ENCODE measurements around the gene ZRANB1. TPM values are rescaled to one million over a fixed set of nuclear protein-coding genes. Genes with fewer than 3 reads are reported as not detected.
A peak's percentile ranks its signal among the peaks of the same experiment; 100 is the strongest.

Gene ZRANB1
- total RNA-seq, 4 donors from 2014 or later = 10.7 to 18.8 (median 15.5) TPM

GRCh38 chr10:125005312-125006187 is 63.6 kb downstream of the ZRANB1 start:
- peak in 1 of 3 donors; percentile 26 for DNase-seq
- peaks cover 0 to 34% (median 0%) of the 10 kb centered on the region in 4 donors for H3K4me1 ChIP-seq
- H3K9me3 ChIP-seq = no peaks in the 10 kb centered on the region
- H3K27ac ChIP-seq = no peak overlapping the region
- no peaks in the 10 kb centered on the region for H3K27me3 ChIP-seq
- H3K4me3 ChIP-seq = no peak overlapping the region
- H3K36me3 ChIP-seq = peaks cover 0 to 51% (median 0%) of the 10 kb centered on the region in 3 donors
- no peak for TF ChIP-seq CTCF (IDR thresholded peaks at IDR 0.05)
- no peak for TF ChIP-seq POLR2A (IDR thresholded peaks at IDR 0.05)

- no peak overlapping the region for H3K27ac ChIP-seq
- H3K36me3 ChIP-seq = peaks cover 0 to 47% (median 0%) of the 10 kb centered on the region in 3 donors
- no peak for TF ChIP-seq POLR2A (IDR thresholded peaks at IDR 0.05)
- no peak for TF ChIP-seq CTCF (IDR thresholded peaks at IDR 0.05)
- DNase-seq = no peak
- peaks cover 0 to 28% (median 0%) of the 10 kb centered on the region in 4 donors for H3K4me1 ChIP-seq
- no peak overlapping the region for H3K4me3 ChIP-seq
- H3K27me3 ChIP-seq = no peaks in the 10 kb centered on the region
- H3K9me3 ChIP-seq = no peaks in the 10 kb centered on the region
Observed at GRCh38 chr10:125006188-125006680, 64.3 kb downstream of the ZRANB1 start.

GRCh38 chr10:125006921-125007426 is 65.1 kb downstream of the ZRANB1 start:
- Histone ChIP-seq H3K9me3 (no peaks in the 10 kb centered on the region), H3K36me3 (peaks cover 0 to 40% (median 0%) of the 10 kb centered on the region in 3 donors), H3K4me1 (peaks cover 0 to 27% (median 0%) of the 10 kb centered on the region in 4 donors), H3K27me3 (no peaks in the 10 kb centered on the region), H3K4me3 (no peak overlapping the region), H3K27ac (no peak overlapping the region)
- TF ChIP-seq POLR2A (IDR thresholded peaks at IDR 0.05) (no peak), CTCF (IDR thresholded peaks at IDR 0.05) (no peak)
- no peak for DNase-seq

- H3K27ac ChIP-seq = no peak overlapping the region
- DNase-seq = no peak
- H3K4me1 ChIP-seq = peaks cover 0 to 27% (median 0%) of the 10 kb centered on the region in 4 donors
- no peak for TF ChIP-seq POLR2A (IDR thresholded peaks at IDR 0.05)
- no peak for TF ChIP-seq CTCF (IDR thresholded peaks at IDR 0.05)
- no peaks in the 10 kb centered on the region for H3K27me3 ChIP-seq
- no peak overlapping the region for H3K4me3 ChIP-seq
- peaks cover 0 to 35% (median 0%) of the 10 kb centered on the region in 3 donors for H3K36me3 ChIP-seq
- H3K9me3 ChIP-seq = no peaks in the 10 kb centered on the region
Observed at GRCh38 chr10:125007436-125007835, 65.5 kb downstream of the ZRANB1 start.

GRCh38 chr10:125008689-125009638 is 67.0 kb downstream of the ZRANB1 start:
- TF ChIP-seq POLR2A (IDR thresholded peaks at IDR 0.05) (no peak), CTCF (IDR thresholded peaks at IDR 0.05) (peak in 2 of 6 experiments; percentile 27 to 28)
- Histone ChIP-seq H3K36me3 (peaks cover 0 to 21% (median 0%) of the 10 kb centered on the region in 3 donors), H3K4me1 (peaks cover 0 to 36% (median 0%) of the 10 kb centered on the region in 4 donors), H3K4me3 (no peak overlapping the region), H3K9me3 (no peaks in the 10 kb centered on the region), H3K27ac (peak overlapping the region in 2 of 4 donors; percentile 6 to 39), H3K27me3 (no peaks in the 10 kb centered on the region)
- DNase-seq = no peak
